ENCODE data around the gene OXNAD1.

Gene OXNAD1

GRCh38 chr3:16329036-16329825 lies 64.2 kb downstream of the OXNAD1 start:
- DNase-seq, result no peak

- DNase-seq, result no peak
These were observed 64.8 kb downstream of the OXNAD1 start for GRCh38 chr3:16329826-16330129.

- no peak for DNase-seq
These were observed 65.3 kb downstream of the OXNAD1 start for GRCh38 chr3:16330351-16330750.

- no peak for DNase-seq
These were observed 66.4 kb downstream of the OXNAD1 start for GRCh38 chr3:16331319-16331883.

- no peak for DNase-seq
These were observed 68.0 kb downstream of the OXNAD1 start for GRCh38 chr3:16332904-16333426.

- no peak for DNase-seq
These were observed 69.9 kb downstream of the OXNAD1 start for GRCh38 chr3:16334909-16335308.

GRCh38 chr3:16335333-16335732 lies 70.3 kb downstream of the OXNAD1 start:
- DNase-seq, result no peak

- DNase-seq, result no peak
These were observed 71.0 kb downstream of the OXNAD1 start for GRCh38 chr3:16335772-16336645.

GRCh38 chr3:16336825-16337224 lies 71.8 kb downstream of the OXNAD1 start:
- DNase-seq, result no peak

GRCh38 chr3:16337856-16338540 lies 73.0 kb downstream of the OXNAD1 start:
- no peak for DNase-seq

- DNase-seq, result peak in 1 of 2 experiments; percentile 43
These were observed 74.0 kb downstream of the OXNAD1 start for GRCh38 chr3:16338999-16339398.

- no peak for DNase-seq
These were observed 78.1 kb downstream of the OXNAD1 start for GRCh38 chr3:16343101-16343500.

GRCh38 chr3:16346413-16347081 lies 81.5 kb downstream of the OXNAD1 start:
- DNase-seq, result no peak

GRCh38 chr3:16347548-16347947 lies 82.5 kb downstream of the OXNAD1 start:
- no peak for DNase-seq

GRCh38 chr3:16349986-16350596 lies 85.1 kb downstream of the OXNAD1 start:
- no peak for DNase-seq

GRCh38 chr3:16350597-16351318 lies 85.7 kb downstream of the OXNAD1 start:
- DNase-seq, result no peak

- no peak for DNase-seq
These were observed 87.4 kb downstream of the OXNAD1 start for GRCh38 chr3:16352428-16352827.

- DNase-seq, result no peak
These were observed 89.3 kb downstream of the OXNAD1 start for GRCh38 chr3:16354291-16354690.

All from SW 1271 (cell line).